Epidermal melanocyte (primary cell): Measurements from ENCODE around the gene AP2B1.

ENCODE experiments used
- DNase-seq: peaks from one replicate; pipeline ENCODE4 v3.0.0; 2011; ENCODE audit warnings: low spot score; ENCODE audit not compliant: insufficient read length

Gene AP2B1

GRCh38 chr17:35768797-35769196 is 181.7 kb downstream of the AP2B1 start:
- no peak for DNase-seq

DNA sequence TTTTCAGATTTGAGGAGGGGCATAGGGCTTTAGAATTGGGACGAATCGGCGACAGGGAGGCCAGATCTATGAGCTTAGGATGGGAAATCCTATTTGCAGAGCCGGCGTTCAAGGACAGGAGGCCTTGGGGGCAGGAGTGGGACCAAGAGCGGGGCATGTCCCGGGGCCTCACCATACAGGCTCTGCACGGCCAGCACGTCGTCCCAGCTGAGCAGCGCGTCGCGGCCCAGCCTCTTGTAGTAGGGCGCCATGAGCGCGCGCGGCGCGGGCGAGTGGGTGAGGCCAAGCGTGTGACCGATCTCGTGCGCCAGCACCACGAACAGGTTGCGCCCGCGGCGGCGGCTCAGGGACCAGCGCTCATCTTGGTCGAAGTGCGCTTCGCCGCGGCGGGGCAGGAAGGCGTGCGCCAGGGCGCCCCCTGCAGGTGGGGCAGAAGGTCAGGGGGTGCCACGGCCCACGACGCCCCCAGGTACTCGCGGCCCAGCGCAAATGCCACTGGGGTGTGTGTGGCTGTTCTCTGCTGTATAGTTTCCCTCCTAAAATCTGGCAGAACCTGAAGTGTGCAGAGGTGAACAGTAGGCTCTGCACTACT is 182.9 kb downstream of the AP2B1 start:
- no peak for DNase-seq

DNA sequence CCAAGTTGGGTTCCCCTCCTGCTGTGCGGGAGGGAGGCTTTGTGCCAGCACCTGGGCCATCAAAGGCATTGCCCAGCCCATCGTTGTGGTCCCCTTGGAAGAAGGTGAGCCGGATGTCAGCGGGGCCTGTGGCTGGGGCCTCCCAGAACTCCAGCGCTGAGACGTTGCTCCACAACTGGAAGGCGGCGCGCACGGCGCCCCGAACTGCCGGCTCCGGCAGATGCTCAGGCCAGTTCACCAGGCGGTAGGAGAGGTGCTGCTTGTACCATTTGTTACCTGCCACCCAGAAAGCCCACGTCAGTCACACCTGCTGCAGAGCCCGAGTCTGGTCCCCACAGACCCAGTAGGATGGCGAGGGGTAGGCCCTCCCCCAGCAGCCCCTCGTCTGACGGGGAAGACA is 186.0 kb downstream of the AP2B1 start:
- DNase-seq: no peak

DNA sequence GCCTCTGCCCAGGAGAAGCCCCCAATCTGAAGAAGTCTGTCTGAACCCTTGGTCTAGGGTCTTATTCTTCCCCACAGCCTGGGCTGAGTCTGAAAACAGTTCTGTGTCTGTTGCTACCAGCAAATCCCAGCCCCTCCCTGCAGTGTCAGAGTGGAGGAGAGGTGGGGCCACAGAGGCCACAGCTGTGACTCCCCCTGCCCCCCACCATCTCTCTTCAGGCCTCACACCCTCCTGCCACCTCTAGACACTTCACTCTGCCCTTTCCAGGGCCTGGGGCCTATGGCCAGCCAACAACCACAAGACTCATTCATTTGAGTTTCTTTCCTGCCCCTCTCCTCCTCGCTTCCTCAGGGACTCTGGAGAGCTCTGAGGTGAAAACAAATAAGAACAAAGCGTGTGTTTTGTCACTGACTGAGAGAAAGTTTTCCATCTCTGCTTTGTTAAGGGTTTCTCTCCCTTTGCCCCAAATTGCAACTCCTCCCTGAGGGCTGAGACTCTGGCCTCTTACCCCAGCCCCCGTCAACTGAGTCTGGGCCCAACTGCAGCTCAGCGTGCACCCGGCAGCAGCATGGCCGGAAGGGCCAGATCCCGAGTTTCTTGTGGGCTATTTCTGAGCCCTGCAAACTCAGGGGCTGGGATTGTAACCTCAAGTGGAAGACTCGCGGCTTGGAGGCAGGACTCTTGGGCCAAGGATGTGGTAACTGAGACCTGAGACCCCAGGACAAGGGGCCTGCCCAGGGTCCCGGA is 186.7 kb downstream of the AP2B1 start:
- no peak for DNase-seq

DNA sequence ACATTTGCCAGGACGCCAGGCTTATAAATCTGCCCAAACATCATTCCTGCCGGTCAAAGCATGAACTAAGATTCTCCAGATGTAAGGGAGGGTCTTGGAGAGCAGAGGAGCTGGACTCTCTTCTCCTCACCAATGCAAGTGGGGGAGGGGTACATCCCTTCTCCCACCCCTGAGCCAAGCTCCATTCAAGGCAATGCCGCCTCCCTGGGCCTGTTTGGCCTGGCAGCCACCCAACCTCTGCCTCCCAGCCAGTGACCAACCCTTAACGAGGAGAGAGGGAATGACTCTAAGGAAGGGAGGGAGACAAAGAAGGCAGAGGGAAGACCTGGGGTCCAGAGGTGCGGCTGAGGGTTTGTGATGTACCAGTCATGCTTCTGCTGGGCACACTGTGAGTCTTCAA is 187.4 kb downstream of the AP2B1 start:
- DNase-seq: no peak

DNA sequence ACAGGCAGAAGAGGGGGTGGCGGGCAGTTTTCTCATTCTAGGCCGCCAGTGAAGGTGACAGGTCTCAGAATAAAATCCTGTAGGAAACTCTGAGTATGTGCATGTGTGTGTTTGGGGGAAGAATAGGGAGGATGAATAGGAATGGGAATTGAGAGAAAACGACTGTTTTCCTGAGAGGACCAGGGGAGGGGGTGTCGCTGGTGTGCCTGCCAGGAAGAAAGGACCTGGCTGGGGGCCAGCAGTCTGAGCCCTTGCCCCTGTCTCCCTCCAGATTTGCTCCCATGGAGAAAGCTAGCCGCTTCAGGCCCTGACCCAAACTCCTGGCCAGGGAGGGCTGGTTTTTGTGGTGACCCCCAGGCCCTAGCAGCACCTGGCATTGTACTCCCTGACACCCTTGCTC is 187.9 kb downstream of the AP2B1 start:
- DNase-seq: no peak

DNA sequence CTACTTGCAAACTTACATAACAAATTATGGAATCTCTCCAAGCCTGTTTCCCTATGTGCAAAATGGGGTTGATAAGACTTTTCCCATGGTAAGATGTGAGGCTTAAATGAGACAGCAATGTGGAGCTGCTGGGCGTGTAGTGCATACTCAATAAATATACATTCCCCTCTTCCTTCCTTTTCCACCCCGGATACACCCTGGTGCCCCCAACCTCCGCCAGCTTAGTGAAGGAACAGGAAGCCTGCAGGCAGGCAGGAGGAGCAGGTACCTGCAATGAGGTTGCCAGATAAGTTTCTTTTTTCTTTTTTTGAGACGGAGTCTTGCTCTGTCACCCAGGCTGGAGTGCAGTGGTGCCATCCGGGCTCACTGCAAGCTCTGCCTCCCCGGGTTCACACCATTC is 188.5 kb downstream of the AP2B1 start:
- no peak for DNase-seq
